Measurements from ENCODE around the gene LLCFC1.

The LLCFC1 gene

DNA sequence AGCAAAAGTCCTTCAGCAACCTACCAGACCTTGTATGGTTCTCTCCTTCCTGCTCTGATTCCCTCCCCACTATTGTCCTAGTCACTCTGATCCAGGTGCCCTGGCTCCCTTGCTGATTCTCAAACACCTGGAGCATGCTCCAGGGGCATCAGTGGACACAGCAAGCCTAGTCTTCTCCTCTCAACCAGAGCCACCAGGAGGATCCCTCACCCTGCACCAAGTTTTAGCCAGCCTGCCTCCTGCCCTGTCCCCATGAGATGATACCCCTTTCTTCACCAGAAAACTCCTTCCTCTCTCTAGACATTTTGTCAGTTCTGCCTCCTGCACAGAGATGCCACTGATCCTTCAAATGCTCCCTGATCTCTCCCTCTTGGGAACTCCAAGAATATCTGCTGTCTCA is 11.0 kb downstream of the LLCFC1 start:
- no peak for FAIRE-seq
- no peak for DNase-seq (ENCODE audit: insufficient read length, low spot score)
- TF ChIP-seq TAF1 (IDR thresholded peaks at IDR 0.05; ENCODE audit: low read depth, low read length) (no peak), PAX5 (IDR thresholded peaks at IDR 0.05; ENCODE audit: insufficient read depth, low read length, severe bottlenecking) (no peak), POLR2A (IDR thresholded peaks at IDR 0.05; ENCODE audit: low read depth, low read length) (no peak), SPI1 (IDR thresholded peaks at IDR 0.05; ENCODE audit: low read depth, low read length) (no peak), POU2F2 (IDR thresholded peaks at IDR 0.05; ENCODE audit: low read depth, low read length) (no peak), POLR2AphosphoS5 (IDR thresholded peaks at IDR 0.05; ENCODE audit: low read depth, low read length) (no peak)

DNA sequence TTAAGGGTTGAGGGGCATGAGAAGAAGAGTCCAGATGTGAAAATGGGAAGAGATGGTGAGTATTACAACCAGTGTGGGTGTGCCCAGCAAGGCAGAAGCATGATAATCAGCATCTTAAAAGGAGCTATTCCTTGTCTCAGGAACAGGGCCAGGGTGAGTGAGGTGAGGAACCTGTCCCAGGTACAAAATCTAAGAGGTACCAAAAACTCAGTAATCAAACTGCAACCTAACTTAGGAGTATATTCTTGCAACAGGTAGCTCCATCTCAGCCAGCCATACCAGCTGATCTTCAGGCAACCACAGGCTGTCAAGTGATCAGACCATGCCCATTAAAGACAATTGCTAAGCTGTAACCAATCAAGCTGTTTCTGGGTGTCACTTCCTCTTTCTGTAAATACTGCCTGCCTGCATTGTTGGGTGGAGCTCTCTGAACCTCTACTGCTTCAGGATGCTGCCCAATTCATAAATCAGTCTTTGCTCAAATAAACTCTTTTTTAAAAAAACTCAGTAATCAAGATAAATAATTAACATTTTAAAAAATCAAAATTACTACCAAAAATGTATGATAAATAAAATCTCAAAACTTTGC is 15.5 kb downstream of the LLCFC1 start:
- DNase-seq (ENCODE audit: insufficient read length, low spot score) (no peak), FAIRE-seq (peak; percentile 71)
- TF ChIP-seq POU2F2 (IDR thresholded peaks at IDR 0.05; ENCODE audit: low read depth, low read length) (no peak), SPI1 (IDR thresholded peaks at IDR 0.05; ENCODE audit: low read depth, low read length) (peak; percentile 88)

DNA sequence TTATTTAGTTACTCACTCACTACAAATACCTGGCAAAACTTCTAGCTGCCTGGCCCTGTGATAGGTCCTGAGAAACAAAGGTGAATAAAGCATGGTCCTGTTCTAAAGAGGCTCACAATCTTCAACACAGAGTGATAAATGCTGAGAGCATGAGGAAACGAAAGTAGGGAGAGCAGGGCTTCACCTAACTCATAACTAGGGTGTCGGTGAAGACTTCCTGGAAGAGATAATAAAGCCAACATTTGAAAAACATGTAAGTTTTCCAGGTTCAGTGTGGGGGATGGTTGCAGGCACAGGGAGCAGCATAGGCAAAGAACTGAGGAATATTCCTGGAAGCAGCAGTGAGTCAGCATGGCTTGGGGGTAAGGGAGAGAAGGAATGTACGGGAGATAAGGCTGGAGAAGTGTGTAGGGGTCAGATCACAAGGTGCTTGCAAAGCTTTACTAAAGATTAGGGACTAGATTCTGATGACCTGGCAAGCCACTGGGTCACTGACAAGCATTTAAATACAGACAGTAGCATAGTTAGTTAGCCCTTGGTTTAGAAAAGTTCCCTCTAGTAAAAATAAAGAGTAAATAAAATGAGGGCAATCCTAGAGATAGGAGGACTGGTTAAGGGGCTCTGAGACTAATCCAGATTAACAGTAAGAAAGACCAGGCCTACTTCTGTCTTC is 17.8 kb downstream of the LLCFC1 start:
- no peak for FAIRE-seq
- DNase-seq (ENCODE audit: insufficient read length, low spot score): no peak
- TF ChIP-seq POLR2AphosphoS5 (IDR thresholded peaks at IDR 0.05; ENCODE audit: low read depth, low read length) (no peak), POU2F2 (IDR thresholded peaks at IDR 0.05; ENCODE audit: low read depth, low read length) (no peak), POLR2A (IDR thresholded peaks at IDR 0.05; ENCODE audit: low read depth, low read length) (no peak), PAX5 (IDR thresholded peaks at IDR 0.05; ENCODE audit: insufficient read depth, low read length, severe bottlenecking) (no peak), SPI1 (IDR thresholded peaks at IDR 0.05; ENCODE audit: low read depth, low read length) (no peak), TAF1 (IDR thresholded peaks at IDR 0.05; ENCODE audit: low read depth, low read length) (no peak)

DNA sequence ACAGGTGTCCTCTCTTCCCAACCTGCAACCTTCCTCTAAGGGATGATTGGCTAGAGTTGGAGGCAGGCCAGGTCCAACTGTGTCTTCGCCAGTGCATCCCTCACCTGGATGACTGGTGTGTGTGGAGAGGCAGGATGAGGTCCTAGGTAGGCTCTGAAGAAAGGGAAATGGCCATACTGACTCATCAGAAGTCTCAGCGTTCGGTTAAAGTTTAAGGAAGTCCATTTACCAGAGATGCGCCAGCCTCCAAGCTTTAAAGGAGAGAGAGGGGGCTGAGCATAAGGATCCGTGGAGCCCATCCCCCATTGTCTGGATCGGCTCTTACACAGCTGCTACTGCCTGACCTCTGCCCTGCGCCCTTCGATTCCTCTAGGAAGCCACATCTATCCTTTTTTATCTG is 18.4 kb downstream of the LLCFC1 start:
- DNase-seq (ENCODE audit: insufficient read length, low spot score) (no peak), FAIRE-seq (no peak)
- TF ChIP-seq PAX5 (IDR thresholded peaks at IDR 0.05; ENCODE audit: insufficient read depth, low read length, severe bottlenecking) (no peak), TAF1 (IDR thresholded peaks at IDR 0.05; ENCODE audit: low read depth, low read length) (no peak)

DNA sequence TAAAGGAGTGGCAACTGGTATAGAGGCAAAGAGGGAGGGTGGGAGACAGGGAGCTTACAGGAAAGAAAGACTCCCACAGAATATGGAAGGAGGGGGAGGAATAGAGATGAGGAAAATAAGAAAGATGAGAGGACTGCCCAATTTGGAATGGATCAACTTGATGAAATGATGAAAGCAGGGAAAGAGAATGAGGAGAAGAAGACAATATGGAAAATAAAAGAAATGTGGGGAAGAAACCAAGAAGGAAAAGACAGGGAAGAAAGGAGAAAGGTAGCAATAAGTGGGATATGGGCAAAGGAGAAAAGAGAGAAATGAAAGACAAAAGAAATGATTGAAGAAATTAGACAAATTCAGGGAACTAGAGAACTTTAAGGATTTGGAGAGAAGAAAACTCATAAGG is 19.9 kb downstream of the LLCFC1 start:
- FAIRE-seq: no peak
- DNase-seq (ENCODE audit: insufficient read length, low spot score): no peak
- TF ChIP-seq POLR2AphosphoS5 (IDR thresholded peaks at IDR 0.05; ENCODE audit: low read depth, low read length) (no peak), POU2F2 (IDR thresholded peaks at IDR 0.05; ENCODE audit: low read depth, low read length) (no peak), POLR2A (IDR thresholded peaks at IDR 0.05; ENCODE audit: low read depth, low read length) (no peak), SPI1 (IDR thresholded peaks at IDR 0.05; ENCODE audit: low read depth, low read length) (no peak), PAX5 (IDR thresholded peaks at IDR 0.05; ENCODE audit: insufficient read depth, low read length, severe bottlenecking) (no peak), TAF1 (IDR thresholded peaks at IDR 0.05; ENCODE audit: low read depth, low read length) (no peak)

DNA sequence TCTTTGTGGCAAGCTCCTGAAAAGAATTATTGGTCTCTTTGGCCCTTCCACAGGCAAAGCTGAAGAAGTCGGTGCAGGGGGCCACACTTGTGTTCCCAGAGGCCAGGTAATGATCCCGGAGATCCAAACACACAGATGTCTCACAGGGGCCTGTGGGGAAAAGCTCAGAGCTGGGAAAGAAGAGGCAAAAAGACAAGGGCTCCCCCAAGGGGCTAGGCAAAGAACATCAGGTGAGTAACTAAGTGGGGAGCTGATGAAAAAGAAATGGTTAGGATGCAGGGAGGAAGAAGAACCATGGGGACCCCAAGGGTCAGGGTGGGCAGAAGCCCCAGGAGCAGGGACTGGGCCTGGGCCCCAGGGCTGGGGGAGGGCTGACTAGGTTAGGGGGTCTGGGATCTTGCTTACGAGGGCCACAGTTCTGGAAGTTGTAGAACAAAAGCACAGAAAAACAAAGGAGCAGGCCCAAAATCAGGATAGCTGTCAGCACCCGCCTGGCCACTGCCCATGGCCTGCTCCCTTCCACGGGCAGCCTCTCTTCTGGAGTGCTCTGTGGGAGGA is 21.8 kb downstream of the LLCFC1 start:
- no peak for TF ChIP-seq TAF1 (IDR thresholded peaks at IDR 0.05; ENCODE audit: low read depth, low read length)
- TF ChIP-seq SPI1 (IDR thresholded peaks at IDR 0.05; ENCODE audit: low read depth, low read length): no peak
- TF ChIP-seq PAX5 (IDR thresholded peaks at IDR 0.05; ENCODE audit: insufficient read depth, low read length, severe bottlenecking): no peak
- TF ChIP-seq POU2F2 (IDR thresholded peaks at IDR 0.05; ENCODE audit: low read depth, low read length): no peak
- no peak for TF ChIP-seq POLR2A (IDR thresholded peaks at IDR 0.05; ENCODE audit: low read depth, low read length)
- no peak for TF ChIP-seq POLR2AphosphoS5 (IDR thresholded peaks at IDR 0.05; ENCODE audit: low read depth, low read length)
- DNase-seq (ENCODE audit: insufficient read length, low spot score) (no peak), FAIRE-seq (no peak)

DNA sequence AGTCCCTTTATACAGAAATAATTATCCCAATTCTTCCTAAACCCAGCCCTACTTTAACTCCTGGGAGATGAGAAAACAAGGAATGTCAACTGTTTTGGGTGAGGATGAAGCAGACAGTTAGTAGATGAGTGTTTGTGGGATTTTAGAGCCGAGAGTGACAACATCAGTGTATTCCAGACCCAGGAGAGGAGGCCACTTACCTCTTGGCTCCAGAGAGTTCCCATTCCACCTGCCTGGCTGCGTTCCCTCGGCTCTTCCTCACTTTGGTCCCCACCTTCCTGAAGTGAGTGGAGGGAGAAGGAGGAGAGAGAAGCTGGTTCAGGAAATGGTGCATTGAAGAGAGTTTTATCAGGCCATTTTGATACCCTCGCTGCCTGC is 22.3 kb downstream of the LLCFC1 start:
- no peak for DNase-seq (ENCODE audit: insufficient read length, low spot score)
- TF ChIP-seq PAX5 (IDR thresholded peaks at IDR 0.05; ENCODE audit: insufficient read depth, low read length, severe bottlenecking) (no peak), POLR2AphosphoS5 (IDR thresholded peaks at IDR 0.05; ENCODE audit: low read depth, low read length) (no peak), POLR2A (IDR thresholded peaks at IDR 0.05; ENCODE audit: low read depth, low read length) (no peak), SPI1 (IDR thresholded peaks at IDR 0.05; ENCODE audit: low read depth, low read length) (no peak), POU2F2 (IDR thresholded peaks at IDR 0.05; ENCODE audit: low read depth, low read length) (no peak), TAF1 (IDR thresholded peaks at IDR 0.05; ENCODE audit: low read depth, low read length) (no peak)
- no peak for FAIRE-seq

DNA sequence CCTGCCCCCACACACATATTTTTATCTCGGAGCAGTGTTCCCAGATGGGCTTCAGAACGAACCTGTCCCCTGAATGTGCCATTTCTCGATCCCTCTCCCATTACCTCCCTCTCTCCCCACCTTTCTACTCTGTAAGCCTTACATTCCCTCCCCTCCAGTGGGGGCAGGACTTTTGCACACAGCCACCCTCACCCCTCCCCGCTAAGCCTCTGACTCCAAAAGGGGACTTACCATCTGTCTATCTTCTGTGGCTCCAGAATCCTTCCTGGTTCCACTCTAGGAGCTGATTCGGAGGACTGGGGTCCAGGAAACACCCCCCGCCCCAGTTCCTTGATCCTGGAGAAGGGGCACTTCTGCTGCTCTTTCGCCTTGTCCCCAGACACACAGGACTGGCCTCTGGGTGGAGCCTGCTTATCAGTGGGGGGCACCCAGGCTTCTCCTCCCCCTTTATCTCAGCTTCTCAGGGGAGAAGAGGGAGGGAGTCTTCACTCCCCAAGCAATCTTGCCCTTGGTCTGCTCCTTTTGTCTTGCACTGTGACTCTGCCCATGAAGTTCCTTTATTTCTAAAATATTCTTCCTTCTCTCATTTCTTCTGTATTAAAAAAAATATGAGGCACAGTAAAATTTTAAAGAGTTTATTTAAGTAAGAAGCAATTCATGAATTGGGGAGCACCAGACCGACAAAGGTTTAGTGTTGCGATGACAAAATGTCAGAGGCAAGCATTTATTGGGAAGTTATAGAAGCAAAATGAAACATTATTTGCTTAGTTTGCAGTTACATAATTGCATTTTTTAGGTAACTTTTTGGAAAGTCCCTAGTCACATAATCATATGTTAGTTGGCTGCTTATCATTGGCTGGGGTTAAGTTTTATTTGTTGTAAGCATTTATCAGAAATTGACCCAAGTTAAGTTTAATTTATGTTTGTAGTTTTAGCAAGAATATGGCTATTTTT is 23.0 kb downstream of the LLCFC1 start, which contains the start of gene KEL:
Gene KEL (minus strand): TSS at position 391 of the 954 bp plus-strand sequence. CDS start 157 bp downstream, at position 234.
- TF ChIP-seq POU2F2 (IDR thresholded peaks at IDR 0.05; ENCODE audit: low read depth, low read length) (no peak), POLR2A (IDR thresholded peaks at IDR 0.05; ENCODE audit: low read depth, low read length) (no peak), PAX5 (IDR thresholded peaks at IDR 0.05; ENCODE audit: insufficient read depth, low read length, severe bottlenecking) (no peak), TAF1 (IDR thresholded peaks at IDR 0.05; ENCODE audit: low read depth, low read length) (no peak), SPI1 (IDR thresholded peaks at IDR 0.05; ENCODE audit: low read depth, low read length) (no peak)
- DNase-seq (ENCODE audit: insufficient read length, low spot score): no peak
- no peak for FAIRE-seq

DNA sequence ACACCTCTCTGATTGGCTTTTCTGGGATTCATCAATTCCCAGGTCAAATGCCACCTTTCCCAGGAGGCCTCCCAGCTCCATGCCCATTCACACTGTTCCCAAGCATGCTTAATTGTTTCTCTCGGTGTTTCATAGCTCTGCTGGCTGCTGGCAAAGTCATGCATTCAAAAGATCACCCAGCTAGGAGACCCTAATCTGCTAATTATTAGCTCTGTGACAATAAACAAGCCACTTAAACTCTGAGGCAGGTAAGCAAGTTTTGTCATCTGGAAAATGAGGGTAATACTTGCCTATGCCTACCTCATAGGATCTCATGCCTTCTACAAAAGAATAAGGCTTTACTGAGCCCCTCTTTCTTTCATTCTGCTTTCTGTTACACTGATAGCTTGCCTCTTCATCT is 23.7 kb downstream of the LLCFC1 start:
- FAIRE-seq (no peak), DNase-seq (ENCODE audit: insufficient read length, low spot score) (no peak)
- TF ChIP-seq PAX5 (IDR thresholded peaks at IDR 0.05; ENCODE audit: insufficient read depth, low read length, severe bottlenecking) (no peak), POLR2AphosphoS5 (IDR thresholded peaks at IDR 0.05; ENCODE audit: low read depth, low read length) (no peak), SPI1 (IDR thresholded peaks at IDR 0.05; ENCODE audit: low read depth, low read length) (no peak), TAF1 (IDR thresholded peaks at IDR 0.05; ENCODE audit: low read depth, low read length) (no peak), POLR2A (IDR thresholded peaks at IDR 0.05; ENCODE audit: low read depth, low read length) (no peak), POU2F2 (IDR thresholded peaks at IDR 0.05; ENCODE audit: low read depth, low read length) (no peak)
